ENCODE results near the gene PRKCH.

PRKCH gene

GRCh38 chr14:61362072-61362750, 40.8 kb downstream of the PRKCH start:
- no peak for DNase-seq (ENCODE audit: low read depth in 2 of 2)

GRCh38 chr14:61364243-61364642, 42.9 kb downstream of the PRKCH start:
- no peak for DNase-seq (ENCODE audit: low read depth in 2 of 2)

GRCh38 chr14:61365667-61366212, 44.4 kb downstream of the PRKCH start:
- DNase-seq (ENCODE audit: low read depth in 2 of 2): no peak

- DNase-seq (ENCODE audit: low read depth in 2 of 2): no peak
Observed at GRCh38 chr14:61368114-61368710, 46.8 kb downstream of the PRKCH start.

- no peak for DNase-seq (ENCODE audit: low read depth in 2 of 2)
Observed at GRCh38 chr14:61368781-61369453, 47.5 kb downstream of the PRKCH start.

- DNase-seq (ENCODE audit: low read depth in 2 of 2): no peak
Observed at GRCh38 chr14:61369454-61369810, 48.1 kb downstream of the PRKCH start.

GRCh38 chr14:61372379-61372778, 51.0 kb downstream of the PRKCH start:
- DNase-seq (ENCODE audit: low read depth in 2 of 2): no peak

DNA sequence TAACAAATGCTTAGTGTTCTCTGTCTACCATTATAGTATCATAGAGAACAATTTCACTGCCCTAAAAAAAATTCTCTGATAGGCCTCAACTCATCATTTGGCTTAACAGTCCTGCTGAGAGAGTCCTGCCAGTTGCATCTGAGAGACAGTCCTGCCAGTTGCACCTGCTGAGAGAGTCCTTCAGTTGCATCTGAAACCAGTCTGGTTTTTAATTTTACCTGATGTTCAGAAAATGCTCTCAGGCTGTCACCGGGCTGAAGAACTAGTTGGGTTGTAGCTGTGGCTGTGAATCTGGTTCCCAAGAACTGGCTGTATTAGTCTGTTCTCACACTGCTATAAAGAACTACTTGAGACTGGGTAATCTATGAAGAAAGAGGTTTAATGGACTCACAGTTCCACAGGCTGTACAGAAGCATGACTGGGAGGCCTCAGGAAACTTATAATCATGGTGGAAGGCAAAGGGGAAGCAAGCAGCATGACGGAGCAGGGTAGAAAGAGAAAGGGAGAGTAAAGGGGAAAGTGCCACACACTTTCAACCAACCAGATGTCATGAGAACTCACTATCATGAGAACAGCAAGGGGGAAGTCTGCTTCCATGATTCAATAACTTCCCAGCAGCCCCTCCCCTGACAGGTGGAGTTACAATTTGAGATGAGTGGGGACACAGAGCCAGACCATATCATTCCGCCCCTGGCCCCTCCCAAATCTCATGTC, 51.6 kb downstream of the PRKCH start:
- no peak for DNase-seq (ENCODE audit: low read depth in 2 of 2)

GRCh38 chr14:61374284-61374683, 52.9 kb downstream of the PRKCH start:
- no peak for DNase-seq (ENCODE audit: low read depth in 2 of 2)

- DNase-seq (ENCODE audit: low read depth in 2 of 2): no peak
Observed at GRCh38 chr14:61375218-61375617, 53.8 kb downstream of the PRKCH start.

GRCh38 chr14:61376314-61376713, 54.9 kb downstream of the PRKCH start:
- no peak for DNase-seq (ENCODE audit: low read depth in 2 of 2)

DNA sequence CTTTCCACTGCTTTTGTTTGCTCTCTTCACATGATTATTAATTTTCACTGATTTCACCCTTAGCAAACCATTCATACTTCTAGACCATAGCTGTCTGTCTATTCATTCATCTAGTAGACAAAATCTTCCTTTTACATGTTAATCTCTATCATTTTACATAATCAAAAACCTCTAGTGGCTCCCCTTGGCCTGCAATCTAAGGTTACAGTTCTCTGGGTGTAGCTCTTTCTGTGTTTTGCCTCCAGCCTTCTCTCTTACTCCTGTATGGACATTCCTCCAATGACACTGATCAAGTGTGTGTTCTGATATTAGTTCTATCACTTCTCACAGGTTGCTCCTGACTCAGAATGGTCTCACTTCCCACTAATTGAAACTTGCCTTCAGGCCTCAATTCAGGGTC, 56.4 kb downstream of the PRKCH start:
- no peak for DNase-seq (ENCODE audit: low read depth in 2 of 2)

DNA sequence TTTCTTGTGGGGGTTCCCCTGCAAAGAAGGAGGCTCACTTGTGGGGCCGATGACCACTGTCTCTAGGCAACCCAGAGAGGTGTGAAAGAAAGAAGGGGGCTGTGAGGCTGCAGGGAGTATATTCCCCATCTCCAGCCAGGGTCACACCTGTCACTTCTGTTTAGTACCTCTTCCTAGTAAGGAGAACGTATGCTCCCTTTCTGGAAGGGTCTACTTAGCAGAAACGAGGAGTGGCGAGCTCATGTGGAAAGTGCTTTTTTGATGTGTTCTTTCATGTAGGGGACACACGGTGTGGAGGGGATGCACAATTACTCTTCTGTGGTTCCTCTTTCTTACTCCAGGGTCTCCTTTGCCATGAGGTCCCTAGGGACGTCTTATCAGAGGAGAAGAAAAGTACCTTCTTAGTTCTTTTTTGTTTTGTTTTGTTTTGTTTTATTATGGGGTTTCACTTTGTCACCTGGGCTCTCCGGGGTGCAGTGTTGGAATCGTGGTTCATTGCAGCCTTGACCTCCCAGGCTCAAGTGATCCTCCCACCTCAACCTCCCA, 58.3 kb downstream of the PRKCH start:
- no peak for DNase-seq (ENCODE audit: low read depth in 2 of 2)

- no peak for DNase-seq (ENCODE audit: low read depth in 2 of 2)
Observed at GRCh38 chr14:61380984-61381383, 59.6 kb downstream of the PRKCH start.

DNA sequence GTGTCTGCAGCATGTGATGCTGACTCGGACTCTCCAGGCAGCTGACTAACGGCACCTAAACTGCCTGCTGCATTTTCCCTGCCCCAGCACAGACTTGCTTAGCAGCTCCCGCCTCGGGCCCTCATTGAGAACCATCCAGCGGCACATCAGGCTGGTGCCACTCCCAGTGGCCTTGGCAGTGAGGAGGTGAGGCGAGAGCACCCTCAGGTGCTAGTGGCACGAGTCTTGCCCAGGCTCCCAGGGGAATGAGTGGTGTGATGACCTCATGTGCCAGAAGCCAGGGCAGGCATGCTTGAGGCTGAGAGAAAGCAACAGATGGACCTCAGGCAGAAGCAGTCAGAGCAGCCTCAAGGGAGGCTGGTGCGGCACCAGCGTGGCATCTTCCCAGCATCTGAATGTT, 60.2 kb downstream of the PRKCH start:
- DNase-seq (ENCODE audit: low read depth in 2 of 2): no peak

- no peak for DNase-seq (ENCODE audit: low read depth in 2 of 2)
Observed at GRCh38 chr14:61382842-61383241, 61.5 kb downstream of the PRKCH start.

- no peak for DNase-seq (ENCODE audit: low read depth in 2 of 2)
Observed at GRCh38 chr14:61385002-61385685, 63.8 kb downstream of the PRKCH start.

GRCh38 chr14:61386173-61386772, 64.9 kb downstream of the PRKCH start:
- DNase-seq (ENCODE audit: low read depth in 2 of 2): no peak

DNA sequence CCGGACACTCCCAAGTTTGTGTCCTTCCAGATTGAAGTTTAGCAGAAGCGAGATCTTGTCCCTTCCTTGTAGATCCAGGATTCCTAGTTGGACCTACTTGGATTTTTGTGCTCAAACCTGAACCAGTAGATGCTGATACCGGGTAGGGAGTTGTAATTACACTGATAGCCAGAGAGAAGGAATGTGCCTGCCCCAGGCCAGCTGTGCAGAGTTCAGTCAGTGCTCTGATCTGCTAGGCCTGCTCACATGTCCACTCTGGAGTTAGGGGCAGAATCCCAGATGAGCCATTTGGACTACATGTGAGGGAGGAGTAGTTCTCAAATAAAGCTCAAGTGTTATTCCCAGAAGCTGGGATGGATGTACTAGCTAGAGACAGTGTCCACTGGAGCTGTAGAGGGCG, 65.7 kb downstream of the PRKCH start:
- no peak for DNase-seq (ENCODE audit: low read depth in 2 of 2)

GRCh38 chr14:61388173-61388975, 67.0 kb downstream of the PRKCH start:
- DNase-seq (ENCODE audit: low read depth in 2 of 2): peak in 1 of 2 experiments; percentile 2

All from fibroblast of skin of left biceps (primary cell).